ENCODE results near the gene CCL1. TPM values are rescaled to one million over a fixed set of nuclear protein-coding genes. Genes with fewer than 3 reads are reported as not detected.
"Not testable (repeated sequence)": the region's sequence is repeated elsewhere in the genome, so short reads cannot be mapped to it uniquely, and the experiment has no call there.

CCL1 gene
- total RNA-seq, 1 experiment from 2014 or later, result not detected

DNA sequence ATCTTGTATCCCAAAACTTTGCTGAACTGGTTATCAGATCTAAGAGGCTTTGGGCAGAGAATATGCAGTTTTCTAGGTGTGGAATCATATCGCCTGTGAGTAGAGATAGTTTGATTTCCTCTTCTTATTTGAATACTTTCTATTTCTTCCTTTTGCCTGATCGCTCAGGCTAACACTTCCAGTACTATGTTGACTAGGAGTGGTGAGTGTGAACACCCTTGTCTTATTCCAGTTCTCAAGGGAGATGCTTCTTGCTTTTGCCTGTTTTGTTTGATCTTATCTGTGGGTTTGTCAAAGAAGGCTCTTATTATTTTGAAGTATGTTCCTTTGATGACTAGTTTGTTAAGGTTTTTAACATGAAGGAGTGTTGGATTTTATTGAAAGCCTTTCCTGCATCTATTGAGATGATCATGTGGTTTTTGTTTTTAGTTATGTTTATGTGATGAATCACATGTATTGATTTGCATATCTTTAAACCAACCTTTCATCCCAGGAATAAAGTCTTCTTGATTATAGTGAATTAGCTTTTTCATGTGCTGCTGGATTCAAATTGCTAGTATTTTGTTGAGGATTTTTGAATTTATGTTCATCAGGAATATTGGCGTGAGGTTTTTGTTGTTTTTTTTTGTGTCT is 23.8 kb downstream of the CCL1 start:
- ChIA-PET CTCF (no interaction called here), POLR2A (no interaction called here)
- no TSS peak for BruUV-seq (replicated peaks)
- no peak for DNase-seq (ENCODE audit: low read depth, low spot score)
- intact Hi-C loops (cut with micrococcal nuclease; ENCODE audit: unreplicated experiment), result no loop called here
- H3K4me1 ChIP-seq (ENCODE audit: control insufficient read depth, insufficient read depth, low read length), result no peaks in the 10 kb centered on the region
- no peak overlapping the region for H3K27ac ChIP-seq (ENCODE audit: low read length)
- TF ChIP-seq SIN3A (IDR thresholded peaks at IDR 0.05; ENCODE audit: borderline replicate concordance, insufficient read depth, low read depth, low read length) (no peak), POLR2AphosphoS5 (IDR thresholded peaks at IDR 0.05; ENCODE audit: low read depth, low read length) (no peak), TCF7L2 (IDR thresholded peaks at IDR 0.05; ENCODE audit: low read depth, low read length) (no peak), CTCF (IDR thresholded peaks at IDR 0.05) (no peak)
- TF ChIP-seq, protein P1, sequence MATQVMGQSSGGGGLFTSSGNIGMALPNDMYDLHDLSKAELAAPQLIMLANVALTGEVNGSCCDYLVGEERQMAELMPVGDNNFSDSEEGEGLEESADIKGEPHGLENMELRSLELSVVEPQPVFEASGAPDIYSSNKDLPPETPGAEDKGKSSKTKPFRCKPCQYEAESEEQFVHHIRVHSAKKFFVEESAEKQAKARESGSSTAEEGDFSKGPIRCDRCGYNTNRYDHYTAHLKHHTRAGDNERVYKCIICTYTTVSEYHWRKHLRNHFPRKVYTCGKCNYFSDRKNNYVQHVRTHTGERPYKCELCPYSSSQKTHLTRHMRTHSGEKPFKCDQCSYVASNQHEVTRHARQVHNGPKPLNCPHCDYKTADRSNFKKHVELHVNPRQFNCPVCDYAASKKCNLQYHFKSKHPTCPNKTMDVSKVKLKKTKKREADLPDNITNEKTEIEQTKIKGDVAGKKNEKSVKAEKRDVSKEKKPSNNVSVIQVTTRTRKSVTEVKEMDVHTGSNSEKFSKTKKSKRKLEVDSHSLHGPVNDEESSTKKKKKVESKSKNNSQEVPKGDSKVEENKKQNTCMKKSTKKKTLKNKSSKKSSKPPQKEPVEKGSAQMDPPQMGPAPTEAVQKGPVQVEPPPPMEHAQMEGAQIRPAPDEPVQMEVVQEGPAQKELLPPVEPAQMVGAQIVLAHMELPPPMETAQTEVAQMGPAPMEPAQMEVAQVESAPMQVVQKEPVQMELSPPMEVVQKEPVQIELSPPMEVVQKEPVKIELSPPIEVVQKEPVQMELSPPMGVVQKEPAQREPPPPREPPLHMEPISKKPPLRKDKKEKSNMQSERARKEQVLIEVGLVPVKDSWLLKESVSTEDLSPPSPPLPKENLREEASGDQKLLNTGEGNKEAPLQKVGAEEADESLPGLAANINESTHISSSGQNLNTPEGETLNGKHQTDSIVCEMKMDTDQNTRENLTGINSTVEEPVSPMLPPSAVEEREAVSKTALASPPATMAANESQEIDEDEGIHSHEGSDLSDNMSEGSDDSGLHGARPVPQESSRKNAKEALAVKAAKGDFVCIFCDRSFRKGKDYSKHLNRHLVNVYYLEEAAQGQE (IDR thresholded peaks at IDR 0.05; ENCODE audit: insufficient read depth in 1 of 2, low read depth in 2 of 2, low read length in 1 of 2), result no peak
- H3K36me3 ChIP-seq (ENCODE audit: control insufficient read depth, insufficient read depth, low read length), result no peaks in the 10 kb centered on the region
- H3K9me3 ChIP-seq (ENCODE audit: control insufficient read depth, insufficient read depth, low read depth, low read length), result no peaks in the 10 kb centered on the region
- ATAC-seq, result no peak
- in situ Hi-C loops (cut with HindIII; ENCODE audit: low pct_unique_long_range_greater_than_20kb, low sequenced_read_pairs), result no loop called here
- H3K27me3 ChIP-seq (ENCODE audit: control insufficient read depth, insufficient read depth, low read length), result no peaks in the 10 kb centered on the region
- H3K4me3 ChIP-seq (ENCODE audit: low read depth in 2 of 2, low read length in 2 of 2), result no peak overlapping the region

DNA sequence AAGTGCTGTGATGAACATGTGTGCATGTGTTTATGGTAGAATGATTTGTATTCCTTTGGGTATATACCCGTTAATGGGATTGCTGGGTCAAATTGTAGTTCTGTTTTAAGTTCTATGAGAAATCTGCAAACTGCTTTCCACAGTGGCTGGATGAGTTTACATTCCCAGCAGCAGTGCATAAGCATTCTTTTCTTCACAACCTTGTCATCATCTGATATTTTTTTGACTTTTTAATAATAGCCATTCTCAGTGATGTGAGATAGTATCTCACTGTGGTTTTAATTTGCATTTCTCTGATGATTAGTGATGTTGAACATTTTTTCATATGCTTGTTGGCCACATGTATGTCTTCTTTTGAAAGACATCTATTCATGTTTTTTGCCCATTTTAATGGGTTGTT is 25.3 kb downstream of the CCL1 start:
- no peak overlapping the region for H3K4me3 ChIP-seq (ENCODE audit: low read depth in 2 of 2, low read length in 2 of 2)
- intact Hi-C loops (cut with micrococcal nuclease; ENCODE audit: unreplicated experiment), result no loop called here
- H3K27me3 ChIP-seq (ENCODE audit: control insufficient read depth, insufficient read depth, low read length), result no peaks in the 10 kb centered on the region
- CTCF ChIA-PET, result no interaction called here
- BruUV-seq (replicated peaks), result no TSS peak
- POLR2A ChIA-PET, result no interaction called here
- no peaks in the 10 kb centered on the region for H3K9me3 ChIP-seq (ENCODE audit: control insufficient read depth, insufficient read depth, low read depth, low read length)
- in situ Hi-C loops (cut with HindIII; ENCODE audit: low pct_unique_long_range_greater_than_20kb, low sequenced_read_pairs), result no loop called here
- no peaks in the 10 kb centered on the region for H3K4me1 ChIP-seq (ENCODE audit: control insufficient read depth, insufficient read depth, low read length)
- no peak overlapping the region for H3K27ac ChIP-seq (ENCODE audit: low read length)
- H3K36me3 ChIP-seq (ENCODE audit: control insufficient read depth, insufficient read depth, low read length), result no peaks in the 10 kb centered on the region
- ATAC-seq (no peak), DNase-seq (ENCODE audit: low read depth, low spot score) (no peak)
- TF ChIP-seq, protein P1 (IDR thresholded peaks at IDR 0.05; ENCODE audit: insufficient read depth in 1 of 2, low read depth in 2 of 2, low read length in 1 of 2), result no peak
- TF ChIP-seq CTCF (IDR thresholded peaks at IDR 0.05) (no peak), POLR2AphosphoS5 (IDR thresholded peaks at IDR 0.05; ENCODE audit: low read depth, low read length) (no peak), TCF7L2 (IDR thresholded peaks at IDR 0.05; ENCODE audit: low read depth, low read length) (no peak), SIN3A (IDR thresholded peaks at IDR 0.05; ENCODE audit: borderline replicate concordance, insufficient read depth, low read depth, low read length) (no peak)

DNA sequence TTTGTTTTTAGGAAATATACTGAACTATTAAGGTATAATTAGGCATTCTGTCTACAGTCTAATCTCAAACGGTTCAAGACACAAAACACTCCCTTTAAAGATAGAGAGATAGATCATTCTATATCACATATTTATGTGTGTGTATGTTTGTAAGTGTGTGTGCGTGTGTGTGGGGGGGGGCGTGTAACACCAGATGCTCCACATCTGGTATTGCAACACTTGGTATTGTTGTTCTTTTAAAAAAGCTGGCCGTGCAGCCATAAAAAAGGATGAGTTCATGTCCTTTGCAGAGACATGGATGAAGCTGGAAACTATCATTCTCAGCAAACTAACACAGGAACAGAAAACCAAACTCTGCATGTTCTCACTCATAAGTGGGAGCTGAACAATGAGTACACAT is 35.5 kb downstream of the CCL1 start:
- CTCF ChIA-PET, result interaction anchor here (0.7 kb wide), 1 partner anchor 1132 kb away, joined by 5 read pairs; no protein-coding TSS in a partner anchor
- H3K9me3 ChIP-seq (ENCODE audit: control insufficient read depth, insufficient read depth, low read depth, low read length); H3K36me3 ChIP-seq (ENCODE audit: control insufficient read depth, insufficient read depth, low read length); H3K4me1 ChIP-seq (ENCODE audit: control insufficient read depth, insufficient read depth, low read length); DNase-seq (ENCODE audit: low read depth, low spot score); H3K4me3 ChIP-seq (ENCODE audit: low read depth in 2 of 2, low read length in 2 of 2); intact Hi-C loops (cut with micrococcal nuclease; ENCODE audit: unreplicated experiment); H3K27me3 ChIP-seq (ENCODE audit: control insufficient read depth, insufficient read depth, low read length); BruUV-seq (replicated peaks); H3K27ac ChIP-seq (ENCODE audit: low read length); POLR2A ChIA-PET; in situ Hi-C loops (cut with HindIII; ENCODE audit: low pct_unique_long_range_greater_than_20kb, low sequenced_read_pairs); ATAC-seq: not testable (repeated sequence)
